NOMO-1 treated with DMSO at 0.1 percent for 48 hours (cell line): Measurements from ENCODE around the gene ACSF3.

ENCODE experiments used
- DNase-seq: peaks from one replicate; lab custom pipeline; 2025; ENCODE audit not compliant: unreplicated experiment; lab: John Stamatoyannopoulos, UW

ACSF3 gene

GRCh38 chr16:89094252-89094879 is 714 bp downstream of the ACSF3 start:
- DNase-seq, result no peak

- DNase-seq, result no peak
Measured at GRCh38 chr16:89094880-89095258, 1.2 kb downstream of the ACSF3 start.

GRCh38 chr16:89095491-89095951 is 1.9 kb downstream of the ACSF3 start:
- no peak for DNase-seq

GRCh38 chr16:89096042-89096717 is 2.5 kb downstream of the ACSF3 start:
- DNase-seq, result no peak

- no peak for DNase-seq
Measured at GRCh38 chr16:89096768-89097391, 3.2 kb downstream of the ACSF3 start.

GRCh38 chr16:89097392-89097772 is 3.7 kb downstream of the ACSF3 start:
- no peak for DNase-seq

- no peak for DNase-seq
Measured at GRCh38 chr16:89098767-89099430, 5.2 kb downstream of the ACSF3 start.

GRCh38 chr16:89099905-89100304 is 6.3 kb downstream of the ACSF3 start:
- DNase-seq, result no peak

- DNase-seq, result no peak
Measured at GRCh38 chr16:89100601-89101302, 7.1 kb downstream of the ACSF3 start.

- DNase-seq, result no peak
Measured at GRCh38 chr16:89101303-89102040, 7.8 kb downstream of the ACSF3 start.

- no peak for DNase-seq
Measured at GRCh38 chr16:89102041-89102471, 8.4 kb downstream of the ACSF3 start.

GRCh38 chr16:89102481-89103073 is 8.9 kb downstream of the ACSF3 start:
- no peak for DNase-seq

GRCh38 chr16:89103156-89103555 is 9.5 kb downstream of the ACSF3 start:
- no peak for DNase-seq

- no peak for DNase-seq
Measured at GRCh38 chr16:89103781-89104180, 10.1 kb downstream of the ACSF3 start.

- no peak for DNase-seq
Measured at GRCh38 chr16:89104303-89104702, 10.7 kb downstream of the ACSF3 start.

GRCh38 chr16:89104930-89105571 is 11.4 kb downstream of the ACSF3 start:
- DNase-seq, result no peak

GRCh38 chr16:89105599-89106151 is 12.0 kb downstream of the ACSF3 start:
- no peak for DNase-seq

- DNase-seq, result no peak
Measured at GRCh38 chr16:89106533-89107202, 13.0 kb downstream of the ACSF3 start.

GRCh38 chr16:89107203-89107582 is 13.5 kb downstream of the ACSF3 start:
- DNase-seq, result no peak
